GM19463 (cell line): ENCODE results near the gene CCDC159.

Experiments used
- ATAC-seq: cut with Tn5 transposase; IDR thresholded peaks from one replicate; pipeline ENCODE4 v1.9.1; 2021; ENCODE audit warnings: mild to moderate bottlenecking, moderate library complexity; ENCODE audit not compliant: unreplicated experiment

CCDC159 gene

GRCh38 chr19:11387162-11388034 lies 41.1 kb downstream of the CCDC159 start:
- no peak for ATAC-seq

- no peak for ATAC-seq
Observed at GRCh38 chr19:11390359-11390758, 44.0 kb downstream of the CCDC159 start.

GRCh38 chr19:11390933-11391680 lies 44.8 kb downstream of the CCDC159 start:
- no peak for ATAC-seq

DNA sequence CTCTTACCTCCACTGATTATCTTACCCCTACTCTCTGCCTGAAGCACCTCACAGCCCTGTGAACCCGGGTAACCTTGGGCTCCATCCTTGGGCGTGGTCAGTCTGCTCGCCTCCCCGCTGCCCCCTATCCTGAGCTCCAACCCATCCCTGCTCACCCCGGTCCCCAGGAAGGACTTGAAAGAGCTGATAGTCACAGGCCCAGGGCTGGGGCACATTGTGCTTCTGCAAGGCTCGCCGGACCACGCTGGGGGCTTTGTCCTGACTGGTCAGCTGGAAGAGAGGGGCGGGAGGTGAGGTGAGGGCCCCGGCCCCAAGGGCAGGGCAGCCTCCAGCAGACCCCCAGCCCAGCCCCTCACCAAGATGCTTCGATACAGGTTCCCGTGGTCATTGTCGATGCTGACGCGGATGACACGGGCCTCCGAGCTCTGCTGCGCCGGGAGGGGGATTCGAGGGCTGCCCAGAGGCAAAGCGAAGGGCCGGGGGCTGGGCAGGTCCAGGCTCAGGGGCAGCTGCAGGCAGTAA lies 50.8 kb downstream of the CCDC159 start:
- no peak for ATAC-seq

DNA sequence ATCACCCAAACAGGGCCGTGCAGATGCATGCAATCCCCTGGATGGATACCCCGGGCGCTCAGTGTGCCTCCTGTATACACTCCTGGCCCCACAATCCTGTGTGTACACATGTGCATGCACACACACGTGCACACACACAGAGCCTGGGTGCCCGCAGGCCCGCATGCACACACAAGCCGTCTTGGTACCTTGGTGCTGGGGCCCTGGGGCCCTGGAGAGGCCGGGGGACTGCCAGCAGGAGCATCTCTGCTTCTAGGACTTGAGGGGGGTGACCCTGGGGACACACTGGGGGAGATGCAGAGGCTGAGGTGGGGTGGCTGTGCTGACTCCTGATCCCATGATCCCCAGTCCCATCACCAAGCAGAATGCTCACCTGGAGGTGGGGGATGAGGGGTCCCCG lies 53.3 kb downstream of the CCDC159 start:
- ATAC-seq, result no peak

GRCh38 chr19:11400798-11401197 lies 54.5 kb downstream of the CCDC159 start:
- ATAC-seq, result no peak

DNA sequence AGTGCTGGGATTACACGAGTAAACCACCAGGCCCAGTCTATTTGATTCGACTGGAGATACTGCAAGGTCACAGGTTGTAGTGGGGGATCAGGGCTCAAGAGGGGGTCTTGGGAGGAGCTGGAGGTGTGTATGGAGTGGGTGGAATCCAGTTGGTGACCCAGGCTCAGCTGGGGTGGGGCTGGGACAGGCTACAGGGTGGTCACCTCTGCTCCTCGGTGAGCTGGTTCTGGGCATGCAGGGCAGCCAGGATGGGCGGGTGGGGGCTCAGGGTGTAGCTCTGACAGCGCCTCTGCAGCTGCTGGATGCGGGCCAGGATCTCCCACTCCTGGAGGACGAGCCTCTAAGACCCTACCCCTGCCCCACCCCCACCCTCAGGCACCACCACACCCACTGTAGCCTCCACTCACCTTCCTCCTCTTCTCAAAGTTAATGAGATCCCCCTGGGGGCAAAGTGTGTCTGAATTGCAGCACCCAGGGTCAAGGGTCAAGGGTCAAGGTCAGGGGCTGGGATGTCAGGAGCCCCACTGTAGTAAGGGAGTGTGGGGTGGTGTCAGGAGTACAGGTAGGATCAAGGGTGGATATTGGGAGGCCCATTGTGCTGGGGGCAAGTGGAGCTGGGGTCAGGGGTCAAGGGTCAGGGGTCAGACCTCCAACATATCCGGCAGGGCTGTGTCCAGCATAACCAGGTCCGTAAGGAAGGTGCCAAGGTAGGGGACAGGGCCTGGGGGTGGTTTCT lies 55.7 kb downstream of the CCDC159 start:
- ATAC-seq, result no peak
